SH-SY5Y (cell line): ENCODE measurements around the gene PKDCC.

Experiments used
- GATA2 ChIP-seq: IDR thresholded peaks from 2 replicates; pipeline ENCODE4 v1.6.1; 2011; ENCODE audit warnings: mild to moderate bottlenecking, low read depth, low read length
- GATA3 ChIP-seq: IDR thresholded peaks from 2 replicates; pipeline ENCODE4 v1.6.1; 2011; ENCODE audit warnings: low read depth, mild to moderate bottlenecking, low read length, moderate library complexity

Gene PKDCC

DNA sequence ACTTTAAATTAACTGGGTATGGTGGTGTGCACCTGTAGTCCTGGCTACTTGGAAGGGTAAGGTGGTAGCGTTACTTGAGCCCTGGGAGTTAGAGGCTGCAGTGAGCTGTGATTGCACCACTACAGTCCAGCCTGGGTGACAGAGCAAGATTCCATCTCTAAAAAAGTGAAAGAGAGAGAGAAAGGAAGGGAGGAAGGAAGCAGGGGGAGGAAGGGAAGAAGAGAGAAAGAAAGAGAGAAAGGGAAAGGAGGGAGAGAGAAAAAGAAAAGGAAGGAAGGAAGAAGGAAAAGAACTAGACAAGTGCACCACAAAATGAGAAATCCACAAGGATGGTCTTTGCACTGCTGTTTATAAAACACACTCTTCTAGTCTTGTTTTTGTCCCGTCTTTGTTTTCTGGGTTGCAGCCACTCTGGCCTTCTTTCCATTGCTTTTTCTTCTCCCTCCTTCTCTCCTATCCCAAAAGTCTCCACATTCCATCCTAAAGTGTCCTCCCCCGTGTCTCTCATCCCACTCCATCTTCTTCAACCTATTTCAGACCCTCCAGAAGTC lies 32.0 kb downstream of the PKDCC start:
- TF ChIP-seq GATA3, result no peak
- no peak for TF ChIP-seq GATA2

GRCh38 chr2:42082016-42082415 lies 34.2 kb downstream of the PKDCC start:
- TF ChIP-seq GATA2, result no peak
- no peak for TF ChIP-seq GATA3

- no peak for TF ChIP-seq GATA3
Observed at GRCh38 chr2:42084231-42084671, 36.4 kb downstream of the PKDCC start.

DNA sequence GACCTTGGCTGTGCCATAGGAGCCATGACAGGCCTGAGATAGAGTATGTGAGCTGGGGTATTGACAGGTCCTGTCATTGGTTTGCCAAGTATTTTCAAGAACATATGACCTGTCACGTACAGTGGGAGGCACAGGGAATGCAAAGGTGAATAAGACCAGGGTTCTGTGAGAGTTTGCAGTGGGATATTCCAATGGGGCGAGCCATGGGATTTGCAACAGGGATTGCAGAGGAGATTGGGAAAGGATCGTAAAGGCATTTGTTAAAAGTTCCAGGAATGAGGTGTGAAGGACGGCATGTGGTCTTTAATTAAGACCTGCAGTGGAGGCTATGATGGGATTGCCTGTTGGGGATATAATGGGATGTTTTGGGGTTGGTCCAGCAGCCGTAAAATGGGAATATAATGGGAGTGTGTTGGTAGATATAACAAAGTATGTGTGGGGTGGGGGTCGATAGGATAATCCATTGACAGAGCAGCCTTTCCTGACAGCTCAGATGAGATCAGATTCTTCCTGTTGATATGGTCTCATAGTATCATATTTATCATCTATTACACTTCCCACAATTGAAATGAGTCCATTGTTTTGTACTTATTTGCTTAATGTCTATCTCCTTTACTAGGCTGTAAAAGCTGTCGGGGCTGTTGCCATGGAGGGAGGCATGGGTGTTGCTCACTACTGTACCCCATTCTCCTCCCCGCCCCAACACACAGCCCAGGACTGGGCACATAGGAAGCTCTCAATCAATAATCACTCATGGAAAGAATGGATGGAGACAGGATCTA lies 38.1 kb downstream of the PKDCC start:
- no peak for TF ChIP-seq GATA2
- TF ChIP-seq GATA3, result no peak

DNA sequence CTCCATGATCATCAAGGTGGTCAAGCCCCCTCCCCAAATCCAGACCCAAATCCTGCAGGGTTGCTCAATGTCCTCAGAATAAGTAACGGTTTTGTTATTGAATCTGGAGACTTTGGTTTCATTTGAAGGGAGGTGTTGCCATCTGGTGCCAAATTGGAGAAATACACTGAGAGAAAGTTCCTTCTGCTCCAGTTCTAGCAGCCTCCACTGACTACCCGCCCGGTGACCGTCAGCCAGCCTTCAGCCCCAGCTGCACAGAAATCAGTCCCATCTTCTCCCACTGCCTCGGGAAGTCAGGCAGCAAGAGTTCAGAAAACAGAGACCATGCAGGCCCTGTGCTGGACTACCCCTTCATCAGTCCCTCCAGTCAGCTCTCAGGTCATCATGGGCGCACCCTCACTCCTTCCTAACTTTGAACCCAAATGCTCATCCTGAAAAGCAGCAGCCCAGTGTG lies 38.7 kb downstream of the PKDCC start:
- TF ChIP-seq GATA3 (no peak), GATA2 (no peak)

GRCh38 chr2:42087137-42087856 lies 39.5 kb downstream of the PKDCC start:
- TF ChIP-seq GATA3, result no peak

DNA sequence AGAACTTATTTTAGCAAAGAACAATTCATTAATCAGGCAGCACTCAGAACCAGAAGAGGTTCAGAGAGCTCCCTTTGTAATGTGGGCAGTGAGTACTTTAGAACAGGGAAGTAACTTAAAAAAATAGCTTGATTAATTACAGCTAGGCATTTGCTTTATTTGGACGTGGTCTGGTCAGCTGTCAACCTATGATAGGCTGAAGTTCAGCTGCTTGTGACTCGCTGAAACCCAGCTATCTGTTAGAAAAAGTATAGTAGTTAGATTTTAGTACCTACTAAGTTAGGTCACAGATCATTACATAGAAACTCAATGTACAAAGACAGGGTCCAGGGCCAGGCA lies 40.0 kb downstream of the PKDCC start:
- TF ChIP-seq GATA2 (no peak), GATA3 (no peak)

GRCh38 chr2:42089340-42089925 lies 41.6 kb downstream of the PKDCC start:
- TF ChIP-seq GATA2 (no peak), GATA3 (no peak)

GRCh38 chr2:42090216-42090615 lies 42.4 kb downstream of the PKDCC start:
- TF ChIP-seq GATA2, result no peak
- TF ChIP-seq GATA3, result no peak

GRCh38 chr2:42091671-42092070 lies 43.9 kb downstream of the PKDCC start:
- TF ChIP-seq GATA2, result no peak
- no peak for TF ChIP-seq GATA3

GRCh38 chr2:42092084-42092996 lies 44.5 kb downstream of the PKDCC start:
- TF ChIP-seq GATA3 (no peak), GATA2 (no peak)

DNA sequence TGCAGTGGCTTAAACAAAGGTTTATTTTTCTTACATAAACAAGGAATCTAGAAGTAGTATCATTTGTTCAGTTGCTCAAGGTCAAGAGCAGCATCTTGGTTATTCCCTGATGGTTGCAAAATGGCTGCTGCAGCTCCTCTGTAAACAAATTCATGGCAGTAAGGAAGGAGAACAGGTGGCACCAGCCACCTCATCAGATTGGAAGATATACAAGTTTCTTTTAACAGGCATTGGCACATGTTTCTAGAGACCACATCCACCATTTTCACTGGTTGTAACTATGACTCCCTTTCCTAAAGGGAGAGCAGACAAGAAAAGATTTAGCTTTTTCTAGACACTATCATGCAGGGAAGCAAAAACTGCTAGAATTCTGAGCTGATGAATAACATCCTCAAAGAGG lies 46.3 kb downstream of the PKDCC start:
- no peak for TF ChIP-seq GATA2
- TF ChIP-seq GATA3, result no peak

- TF ChIP-seq GATA2 (no peak), GATA3 (no peak)
Observed at GRCh38 chr2:42095923-42096408, 48.1 kb downstream of the PKDCC start.

DNA sequence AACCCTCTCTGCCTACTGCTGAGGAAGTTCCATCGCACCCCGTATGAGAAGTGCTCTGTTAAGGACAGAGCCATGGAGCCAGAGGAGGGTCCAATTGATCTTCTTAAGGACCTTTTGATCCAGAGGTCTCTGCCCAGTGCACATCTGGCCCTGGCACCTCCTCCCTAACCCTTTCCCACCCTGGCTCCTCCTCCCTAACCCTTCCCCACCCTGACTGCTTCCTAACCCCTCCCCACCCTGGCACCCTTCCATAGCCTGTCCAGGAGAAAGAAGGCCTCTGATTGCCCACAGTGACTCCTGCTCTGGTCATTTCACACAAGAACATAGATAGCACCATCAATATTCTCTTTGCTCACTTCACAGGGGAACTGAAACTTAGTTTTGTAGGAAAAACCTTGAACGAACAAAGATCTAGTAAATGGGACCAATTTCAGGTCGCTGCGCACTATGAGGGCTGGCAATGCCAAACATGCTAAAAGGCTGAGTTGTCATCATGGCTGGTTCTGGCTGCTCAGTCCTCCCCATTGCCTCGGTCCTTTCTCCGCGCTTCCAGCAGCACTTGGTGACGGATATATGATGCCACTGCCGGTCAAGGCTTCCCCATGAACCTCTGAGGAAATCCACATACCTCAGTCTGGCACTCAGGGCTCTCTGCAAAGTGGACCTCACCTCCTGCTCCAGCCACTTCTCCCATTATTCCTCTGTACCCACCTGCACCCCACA lies 49.2 kb downstream of the PKDCC start:
- no peak for TF ChIP-seq GATA2
- TF ChIP-seq GATA3, result no peak
